Ovary (tissue), 9 donors: ENCODE measurements around the gene CCDC3. TPM values are rescaled to one million over a fixed set of nuclear protein-coding genes. Genes with fewer than 3 reads are reported as not detected.
"Not testable (repeated sequence)": the region's sequence is repeated elsewhere in the genome, so short reads cannot be mapped to it uniquely, and the experiment has no call there.

Experiments
- DNase-seq, 5 donors: peaks; one replicate each; pipeline ENCODE4 v3.0.0-alpha.2; 2019 to 2020
- H3K27ac ChIP-seq, 2 donors: fragments of 200-600 bp; one replicate each; pipeline versions ENCODE4 v1.5.1 to v1.8.0; 2019 to 2022
- H3K27me3 ChIP-seq: fragments of 200-600 bp; one replicate; pipeline ENCODE4 v1.8.0; 2022
- H3K36me3 ChIP-seq: fragments of 200-600 bp; sonication (generic); one replicate; pipeline ENCODE4 v1.5.1; 2019
- H3K4me1 ChIP-seq: one replicate; pipeline ENCODE4 v1.8.1; 2013; ENCODE audit warnings: mild to moderate bottlenecking, moderate library complexity; ENCODE audit not compliant: insufficient read depth
- H3K4me3 ChIP-seq: fragments of 200-600 bp; sonication (generic); one replicate; pipeline ENCODE4 v1.5.1; 2017
- H3K9me3 ChIP-seq, 2 donors: fragments of 200-600 bp in 1 of 2; sonication (generic) in 1 of 2; one replicate each; pipeline versions ENCODE4 v1.5.1 to v1.8.1; 2013 to 2019; ENCODE audit warnings: mild to moderate bottlenecking in 1 of 2, moderate library complexity in 1 of 2
- EP300 ChIP-seq: sonication (generic); formaldehyde crosslinking; IDR thresholded peaks from one replicate; pipeline ENCODE4 v1.6.1; 2017; ENCODE audit warnings: antibody characterized with exemption
- POLR2A ChIP-seq: fragments of 450-650 bp; IDR thresholded peaks from one replicate; pipeline ENCODE4 v1.6.1; 2017; ENCODE audit warnings: antibody characterized with exemption, mild to moderate bottlenecking, moderate library complexity
- WGBS, 3 donors: extraction: QIAGEN DNeasy Blood & Tissue Kit in 1 of 3; methylation state at CpG; one replicate each; pipeline versions ENCODE4 v1.1.5 to v1.1.7; 2013 to 2017; 5-methylcytosine and 5-hydroxymethylcytosine counted together
- intact Hi-C, 4 donors: fragments of 100-400 bp; cut with DNase I; formaldehyde crosslinking; loops; one replicate each; pipeline versions ENCODE4 v1.11.0 to v1.15.1; 2022 to 2023
- polyA plus RNA-seq, 2 donors: library from polyadenylated mRNA; stranded (reverse); fragments of 200-250 nt in 1 of 2; fragments of 350-450 nt in 1 of 2; fragmentation: Illumina TruSeq in 1 of 2; extraction: RNeasy Lipid Tissue Mini Kit (QIAGEN cat#74804) in 1 of 2; gene quantifications; one replicate each; pipeline ENCODE4 v1.2.3, GENCODE V29; 2013 to 2014
- total RNA-seq, 7 donors: library from RNA; depleted of rRNA in 2 of 7; stranded (reverse); fragments of >200 nt in 2 of 7; fragmentation: NEBNext Ultra II Directional in 3 of 7; extraction: Animal tissue kit (Norgen Biotek cat#: 25700) in 3 of 7; gene quantifications; one replicate each; pipeline versions ENCODE4 v1.1.0 to v1.2.4, GENCODE V29; 2016 to 2023
- TF ChIP-seq, protein P1 (sequence below), 3 donors: fragments of 450-650 bp in 2 of 3; fragments of 200-600 bp in 1 of 3; IDR thresholded peaks; one replicate each; pipeline versions ENCODE4 v1.5.1 to v1.8.0; 2016 to 2022; ENCODE audit warnings: antibody characterized with exemption in 3 of 3, mild to moderate bottlenecking in 1 of 3
- donor health status: DM: no; HTN: no; CAD: no; lungs with moderate emphysema.
- donor health status: DM: no; HTN: no; CAD: no.
- donor health status: Bipolar disorder and iron deficiency.
- donor health status: DM: yes; HTN: yes; CAD: no.
- donor health status: DM: no; HTN: no; CAD: no.
- donor health status: DM: yes; HTN: yes; CAD: no.

The CCDC3 gene
- total and polyA plus RNA-seq, 9 donors: 14.3 to 190 (median 53.7) TPM

DNA sequence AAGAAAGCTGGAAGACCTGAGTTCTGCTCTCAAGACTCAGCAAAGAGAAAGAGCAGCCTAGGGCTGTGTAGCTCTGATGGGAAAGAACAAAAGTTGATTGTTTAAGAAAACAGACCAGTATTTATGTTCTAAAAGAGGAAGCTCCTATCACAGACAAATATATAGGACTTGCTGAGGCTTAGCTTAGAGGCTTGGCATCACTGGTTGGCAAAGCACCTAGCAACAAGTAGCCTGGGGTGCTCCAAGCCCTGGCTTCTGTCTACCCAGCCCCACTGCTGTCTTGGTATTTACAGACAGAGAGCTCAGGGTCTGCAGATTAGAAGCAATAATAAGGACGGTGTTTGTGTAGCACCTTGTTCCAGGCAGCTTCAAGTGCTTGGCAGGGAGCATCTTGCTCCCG, 36.9 kb upstream of the CCDC3 start:
- no peaks in the 10 kb centered on the region for H3K27me3 ChIP-seq
- WGBS, 3 donors: 35 to 39% (median 38%) methylated on average over 2 of the region's 2 CpGs
- intact Hi-C loops: no loop called here
- no peak overlapping the region for H3K4me3 ChIP-seq
- H3K36me3 ChIP-seq: no peaks in the 10 kb centered on the region
- TF ChIP-seq, protein P1, sequence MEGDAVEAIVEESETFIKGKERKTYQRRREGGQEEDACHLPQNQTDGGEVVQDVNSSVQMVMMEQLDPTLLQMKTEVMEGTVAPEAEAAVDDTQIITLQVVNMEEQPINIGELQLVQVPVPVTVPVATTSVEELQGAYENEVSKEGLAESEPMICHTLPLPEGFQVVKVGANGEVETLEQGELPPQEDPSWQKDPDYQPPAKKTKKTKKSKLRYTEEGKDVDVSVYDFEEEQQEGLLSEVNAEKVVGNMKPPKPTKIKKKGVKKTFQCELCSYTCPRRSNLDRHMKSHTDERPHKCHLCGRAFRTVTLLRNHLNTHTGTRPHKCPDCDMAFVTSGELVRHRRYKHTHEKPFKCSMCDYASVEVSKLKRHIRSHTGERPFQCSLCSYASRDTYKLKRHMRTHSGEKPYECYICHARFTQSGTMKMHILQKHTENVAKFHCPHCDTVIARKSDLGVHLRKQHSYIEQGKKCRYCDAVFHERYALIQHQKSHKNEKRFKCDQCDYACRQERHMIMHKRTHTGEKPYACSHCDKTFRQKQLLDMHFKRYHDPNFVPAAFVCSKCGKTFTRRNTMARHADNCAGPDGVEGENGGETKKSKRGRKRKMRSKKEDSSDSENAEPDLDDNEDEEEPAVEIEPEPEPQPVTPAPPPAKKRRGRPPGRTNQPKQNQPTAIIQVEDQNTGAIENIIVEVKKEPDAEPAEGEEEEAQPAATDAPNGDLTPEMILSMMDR (IDR thresholded peaks at IDR 0.05): no peak
- no peak for TF ChIP-seq POLR2A
- no peak for TF ChIP-seq EP300
- DNase-seq: no peak
- H3K4me1 ChIP-seq: no peaks in the 10 kb centered on the region
- H3K27ac ChIP-seq: no peak overlapping the region
- no peaks in the 10 kb centered on the region for H3K9me3 ChIP-seq

DNA sequence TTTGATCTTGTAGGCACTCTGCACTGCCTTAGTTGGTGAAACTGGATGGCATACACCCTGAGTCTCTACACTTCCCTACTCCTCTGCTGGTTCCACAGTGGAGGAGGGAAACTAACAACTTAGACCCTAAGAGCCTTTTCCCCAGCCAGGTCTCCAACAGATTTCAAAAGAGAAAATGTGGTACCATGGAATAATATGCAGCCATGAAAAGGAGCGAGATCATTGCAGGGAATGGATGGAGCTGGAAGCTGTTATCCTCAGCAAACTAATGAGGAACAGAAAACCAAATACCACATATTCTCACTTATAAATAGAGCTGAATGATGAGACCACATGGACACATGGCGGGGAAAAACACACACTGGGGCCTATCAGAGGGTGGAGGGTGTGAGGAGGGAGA, 36.3 kb upstream of the CCDC3 start:
- H3K9me3 ChIP-seq: no peaks in the 10 kb centered on the region
- intact Hi-C loops: no loop called here
- no peaks in the 10 kb centered on the region for H3K4me1 ChIP-seq
- 89 to 96% (median 91%) methylated on average over 2 of the region's 2 CpGs for WGBS, 3 donors
- DNase-seq: no peak
- no peaks in the 10 kb centered on the region for H3K36me3 ChIP-seq
- H3K4me3 ChIP-seq: no peak overlapping the region
- TF ChIP-seq, protein P1 (IDR thresholded peaks at IDR 0.05): no peak
- TF ChIP-seq POLR2A: no peak
- TF ChIP-seq EP300: no peak
- no peaks in the 10 kb centered on the region for H3K27me3 ChIP-seq
- H3K27ac ChIP-seq: no peak overlapping the region

DNA sequence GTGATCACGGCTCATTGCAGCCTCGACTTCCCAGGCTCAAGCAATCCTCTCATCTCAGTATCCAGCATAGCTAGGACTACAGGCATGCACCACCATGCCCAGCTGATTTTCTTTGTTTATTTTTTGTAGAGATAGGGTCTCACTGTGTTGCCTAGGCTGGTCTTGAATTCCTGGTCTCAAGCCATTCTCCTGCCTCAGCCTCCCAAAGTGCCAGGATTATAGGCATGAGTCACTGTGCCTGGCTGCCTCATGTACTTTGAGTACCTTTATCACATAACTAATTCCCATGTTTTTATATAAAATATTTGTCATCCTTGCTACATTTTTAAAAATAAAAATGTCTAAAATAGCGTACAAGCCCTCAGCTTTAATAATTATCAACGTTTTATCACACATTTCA, 35.3 kb upstream of the CCDC3 start:
- Histone ChIP-seq H3K27ac (no peak overlapping the region), H3K9me3 (no peaks in the 10 kb centered on the region), H3K4me1 (no peaks in the 10 kb centered on the region), H3K27me3 (no peaks in the 10 kb centered on the region), H3K4me3 (no peak overlapping the region), H3K36me3 (no peaks in the 10 kb centered on the region)
- intact Hi-C loops: no loop called here
- whole genome bisulfite sequencing, 3 donors: 88 to 89% (median 89%) methylated on average over 4 of the region's 4 CpGs
- no peak for TF ChIP-seq EP300
- no peak for TF ChIP-seq POLR2A
- TF ChIP-seq, protein P1 (IDR thresholded peaks at IDR 0.05): no peak
- DNase-seq: no peak

DNA sequence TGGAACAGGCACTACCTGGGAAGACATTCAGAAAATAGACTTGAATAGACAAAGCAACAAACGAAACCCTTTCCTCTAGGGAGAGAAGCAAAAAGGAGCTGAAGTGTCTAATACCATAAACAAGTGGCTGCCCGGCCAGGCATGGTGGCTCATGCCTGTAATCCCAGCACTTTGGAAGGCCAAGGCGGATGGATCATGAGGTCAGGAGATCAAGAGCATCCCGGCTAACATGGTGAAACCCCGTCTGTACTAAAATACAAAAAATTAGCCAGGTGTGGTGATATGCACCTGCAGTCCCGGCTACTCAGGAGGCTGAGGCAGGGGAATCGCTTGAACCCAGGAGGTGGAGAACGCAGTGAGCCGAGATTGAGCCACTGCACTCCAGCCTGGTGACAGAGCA, 34.2 kb upstream of the CCDC3 start:
- WGBS, 3 donors: 84 to 89% (median 86%) methylated on average over 9 of the region's 9 CpGs
- H3K4me1 ChIP-seq, DNase-seq, H3K27me3 ChIP-seq, H3K27ac ChIP-seq, intact Hi-C loops, H3K36me3 ChIP-seq, H3K4me3 ChIP-seq, H3K9me3 ChIP-seq: not testable (repeated sequence)

DNA sequence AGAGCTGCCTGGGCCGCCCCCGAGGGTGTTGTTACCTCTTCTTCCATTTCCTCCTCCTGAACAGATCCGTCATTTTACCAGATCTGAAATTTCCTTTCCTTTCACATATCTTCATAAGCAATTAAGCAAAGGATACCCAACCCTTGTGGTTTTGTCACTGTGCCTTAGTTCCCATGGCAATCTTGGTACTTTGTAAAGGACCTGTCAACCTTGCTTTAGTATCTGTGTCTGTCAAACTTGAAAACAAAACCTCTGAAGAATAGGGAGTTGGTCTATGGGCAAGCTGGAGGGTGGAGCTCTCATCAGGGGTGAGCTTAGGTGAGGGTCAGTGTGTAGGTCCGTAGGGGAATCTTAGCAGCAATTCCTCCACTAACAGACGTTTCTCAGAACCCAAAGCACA, 25.4 kb upstream of the CCDC3 start:
- Histone ChIP-seq H3K4me1 (no peaks in the 10 kb centered on the region), H3K9me3 (no peaks in the 10 kb centered on the region), H3K36me3 (no peaks in the 10 kb centered on the region), H3K27me3 (no peaks in the 10 kb centered on the region), H3K4me3 (no peak overlapping the region), H3K27ac (no peak overlapping the region)
- DNase-seq: no peak
- intact Hi-C loops: no loop called here
- 62 to 70% (median 64%) methylated on average over 5 of the region's 5 CpGs for whole genome bisulfite sequencing, 3 donors
- TF ChIP-seq, protein P1 (IDR thresholded peaks at IDR 0.05): no peak
- TF ChIP-seq EP300: no peak
- no peak for TF ChIP-seq POLR2A
